ENCODE measurements around the gene SPACA4.

Gene SPACA4

DNA sequence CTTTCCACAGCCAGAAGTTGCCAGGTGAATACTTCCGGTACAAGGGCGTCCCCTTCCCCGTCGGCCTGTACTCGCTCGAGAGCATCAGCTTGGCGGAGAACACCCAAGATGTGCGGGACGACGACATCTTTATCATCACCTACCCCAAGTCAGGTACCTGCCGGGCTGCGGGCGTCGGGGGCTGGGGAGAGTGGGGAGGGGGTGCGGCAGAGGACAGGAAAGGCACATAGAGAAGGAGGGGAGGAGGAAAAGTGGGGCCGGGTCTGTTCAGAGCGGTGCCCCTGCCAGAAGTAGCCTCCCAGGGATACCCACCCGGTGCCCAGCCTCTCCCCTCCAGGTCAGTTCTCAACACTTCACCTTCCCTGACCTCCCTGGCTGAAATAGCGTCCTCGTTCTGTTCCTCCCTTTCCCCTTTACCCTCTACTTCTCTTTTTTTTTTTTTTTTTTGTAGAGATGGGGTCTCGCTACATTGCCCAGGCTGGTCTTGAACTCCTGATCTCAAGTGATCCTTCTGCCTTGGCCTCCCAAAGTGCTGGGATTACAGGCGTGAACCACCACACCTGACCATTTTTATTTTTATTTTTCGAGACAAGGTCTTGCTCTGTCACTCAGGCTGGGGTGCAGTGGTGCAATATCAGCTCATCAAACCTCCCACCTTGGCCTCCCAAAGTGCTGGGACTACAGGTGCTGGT is 30.5 kb upstream of the SPACA4 start:
- TF ChIP-seq CEBPB (IDR thresholded peaks at IDR 0.05) (no peak), NFIC (IDR thresholded peaks at IDR 0.05) (no peak), YY1 (IDR thresholded peaks at IDR 0.05; ENCODE audit: low read depth) (no peak), EP300 (IDR thresholded peaks at IDR 0.05; ENCODE audit: borderline replicate concordance) (no peak), FOXM1 (IDR thresholded peaks at IDR 0.05; ENCODE audit: borderline replicate concordance, low read depth) (no peak), CREB1 (IDR thresholded peaks at IDR 0.05; ENCODE audit: low read depth) (no peak), EGR1 (IDR thresholded peaks at IDR 0.05) (no peak), TCF12 (IDR thresholded peaks at IDR 0.05; ENCODE audit: low read depth) (no peak), RAD21 (IDR thresholded peaks at IDR 0.05; ENCODE audit: low read depth) (no peak)
- TF ChIP-seq, protein P1, sequence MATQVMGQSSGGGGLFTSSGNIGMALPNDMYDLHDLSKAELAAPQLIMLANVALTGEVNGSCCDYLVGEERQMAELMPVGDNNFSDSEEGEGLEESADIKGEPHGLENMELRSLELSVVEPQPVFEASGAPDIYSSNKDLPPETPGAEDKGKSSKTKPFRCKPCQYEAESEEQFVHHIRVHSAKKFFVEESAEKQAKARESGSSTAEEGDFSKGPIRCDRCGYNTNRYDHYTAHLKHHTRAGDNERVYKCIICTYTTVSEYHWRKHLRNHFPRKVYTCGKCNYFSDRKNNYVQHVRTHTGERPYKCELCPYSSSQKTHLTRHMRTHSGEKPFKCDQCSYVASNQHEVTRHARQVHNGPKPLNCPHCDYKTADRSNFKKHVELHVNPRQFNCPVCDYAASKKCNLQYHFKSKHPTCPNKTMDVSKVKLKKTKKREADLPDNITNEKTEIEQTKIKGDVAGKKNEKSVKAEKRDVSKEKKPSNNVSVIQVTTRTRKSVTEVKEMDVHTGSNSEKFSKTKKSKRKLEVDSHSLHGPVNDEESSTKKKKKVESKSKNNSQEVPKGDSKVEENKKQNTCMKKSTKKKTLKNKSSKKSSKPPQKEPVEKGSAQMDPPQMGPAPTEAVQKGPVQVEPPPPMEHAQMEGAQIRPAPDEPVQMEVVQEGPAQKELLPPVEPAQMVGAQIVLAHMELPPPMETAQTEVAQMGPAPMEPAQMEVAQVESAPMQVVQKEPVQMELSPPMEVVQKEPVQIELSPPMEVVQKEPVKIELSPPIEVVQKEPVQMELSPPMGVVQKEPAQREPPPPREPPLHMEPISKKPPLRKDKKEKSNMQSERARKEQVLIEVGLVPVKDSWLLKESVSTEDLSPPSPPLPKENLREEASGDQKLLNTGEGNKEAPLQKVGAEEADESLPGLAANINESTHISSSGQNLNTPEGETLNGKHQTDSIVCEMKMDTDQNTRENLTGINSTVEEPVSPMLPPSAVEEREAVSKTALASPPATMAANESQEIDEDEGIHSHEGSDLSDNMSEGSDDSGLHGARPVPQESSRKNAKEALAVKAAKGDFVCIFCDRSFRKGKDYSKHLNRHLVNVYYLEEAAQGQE (IDR thresholded peaks at IDR 0.05; ENCODE audit: low read depth), result no peak
- TF ChIP-seq, protein P2, sequence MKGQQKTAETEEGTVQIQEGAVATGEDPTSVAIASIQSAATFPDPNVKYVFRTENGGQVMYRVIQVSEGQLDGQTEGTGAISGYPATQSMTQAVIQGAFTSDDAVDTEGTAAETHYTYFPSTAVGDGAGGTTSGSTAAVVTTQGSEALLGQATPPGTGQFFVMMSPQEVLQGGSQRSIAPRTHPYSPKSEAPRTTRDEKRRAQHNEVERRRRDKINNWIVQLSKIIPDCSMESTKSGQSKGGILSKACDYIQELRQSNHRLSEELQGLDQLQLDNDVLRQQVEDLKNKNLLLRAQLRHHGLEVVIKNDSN (IDR thresholded peaks at IDR 0.05), result no peak

DNA sequence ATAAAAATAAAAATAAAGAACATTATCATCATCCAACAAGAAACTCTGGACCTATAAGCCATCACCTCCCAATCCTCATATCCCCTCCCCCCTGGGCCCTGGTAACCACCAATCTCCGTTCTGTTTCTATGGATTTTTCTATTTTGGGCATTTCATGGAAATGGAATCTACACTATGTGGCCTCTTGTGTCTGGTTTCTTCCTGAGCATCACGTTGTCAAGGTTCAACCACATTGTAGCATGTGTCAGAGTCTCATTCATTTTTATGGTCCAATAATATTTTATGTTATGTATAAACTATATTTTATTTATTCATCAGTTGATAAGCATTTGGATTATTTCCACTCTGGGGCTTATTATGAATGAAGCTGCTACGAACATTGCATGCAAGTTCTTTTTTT is 27.7 kb upstream of the SPACA4 start:
- TF ChIP-seq, protein P1 (IDR thresholded peaks at IDR 0.05; ENCODE audit: low read depth), result no peak
- TF ChIP-seq CREB1 (IDR thresholded peaks at IDR 0.05; ENCODE audit: low read depth) (no peak), FOXM1 (IDR thresholded peaks at IDR 0.05; ENCODE audit: borderline replicate concordance, low read depth) (no peak), TCF12 (IDR thresholded peaks at IDR 0.05; ENCODE audit: low read depth) (no peak), TAF1 (IDR thresholded peaks at IDR 0.05; ENCODE audit: low read depth) (no peak)

DNA sequence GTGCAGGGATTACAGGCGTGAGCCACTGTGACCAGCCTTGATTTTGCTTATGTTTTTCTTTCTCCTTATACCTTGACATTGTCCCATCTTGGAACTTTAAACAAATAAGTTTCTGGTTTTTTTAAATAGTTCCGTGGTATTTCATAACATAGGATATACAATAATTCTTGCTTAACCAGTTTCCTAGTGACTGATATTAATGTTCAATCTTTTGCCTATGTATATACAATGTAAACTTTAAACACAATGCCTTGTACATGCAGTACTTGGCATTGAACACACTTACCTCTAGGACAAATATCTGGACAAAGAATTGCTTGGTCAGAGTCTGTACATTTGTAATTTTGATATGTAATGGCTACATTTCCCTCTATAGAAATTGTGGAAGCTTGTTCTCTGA is 24.4 kb upstream of the SPACA4 start:
- no peak for TF ChIP-seq CREB1 (IDR thresholded peaks at IDR 0.05; ENCODE audit: low read depth)
- TF ChIP-seq NFIC (IDR thresholded peaks at IDR 0.05), result no peak
- no peak for TF ChIP-seq EGR1 (IDR thresholded peaks at IDR 0.05)

GRCh38 chr19:48587387-48587786 is 19.2 kb upstream of the SPACA4 start:
- TF ChIP-seq, protein P2 (IDR thresholded peaks at IDR 0.05), result no peak
- TF ChIP-seq, protein P1 (IDR thresholded peaks at IDR 0.05; ENCODE audit: low read depth), result no peak
- TF ChIP-seq, protein P3, sequence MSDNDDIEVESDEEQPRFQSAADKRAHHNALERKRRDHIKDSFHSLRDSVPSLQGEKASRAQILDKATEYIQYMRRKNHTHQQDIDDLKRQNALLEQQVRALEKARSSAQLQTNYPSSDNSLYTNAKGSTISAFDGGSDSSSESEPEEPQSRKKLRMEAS (IDR thresholded peaks at IDR 0.05), result no peak
- TF ChIP-seq ZBTB7A (IDR thresholded peaks at IDR 0.05; ENCODE audit: low read depth), result no peak
- no peak for TF ChIP-seq EP300 (IDR thresholded peaks at IDR 0.05; ENCODE audit: borderline replicate concordance)
- no peak for TF ChIP-seq TEAD4 (IDR thresholded peaks at IDR 0.05)
- no peak for TF ChIP-seq FOXM1 (IDR thresholded peaks at IDR 0.05; ENCODE audit: borderline replicate concordance, low read depth)
- no peak for TF ChIP-seq TAF1 (IDR thresholded peaks at IDR 0.05; ENCODE audit: low read depth)
- TF ChIP-seq CREB1 (IDR thresholded peaks at IDR 0.05; ENCODE audit: low read depth), result no peak
- TF ChIP-seq TCF12 (IDR thresholded peaks at IDR 0.05; ENCODE audit: low read depth), result no peak
- no peak for TF ChIP-seq EGR1 (IDR thresholded peaks at IDR 0.05)
- TF ChIP-seq YY1 (IDR thresholded peaks at IDR 0.05; ENCODE audit: low read depth), result no peak
- TF ChIP-seq CEBPB (IDR thresholded peaks at IDR 0.05), result no peak
- no peak for TF ChIP-seq RAD21 (IDR thresholded peaks at IDR 0.05; ENCODE audit: low read depth)
- TF ChIP-seq NFIC (IDR thresholded peaks at IDR 0.05), result no peak
